Fibroblast of villous mesenchyme (primary cell): ENCODE results near the gene ABR. TPM values are rescaled to one million over a fixed set of nuclear protein-coding genes. Genes with fewer than 3 reads are reported as not detected.
"Not testable (repeated sequence)": the region's sequence is repeated elsewhere in the genome, so short reads cannot be mapped to it uniquely, and the experiment has no call there.

Experiments
- DNase-seq: peaks from one replicate; pipeline ENCODE4 v3.0.0-alpha.2; 2010; ENCODE audit warnings: low read depth
- H3K4me3 ChIP-seq: 2 replicates; pipeline ENCODE4 v1.5.1; 2011; ENCODE audit warnings: low read depth, mild to moderate bottlenecking, low read length
- total RNA-seq: library from RNA; depleted of rRNA; stranded (reverse); fragments of >200 nt; gene quantifications from 2 replicates; pipeline ENCODE4 v1.2.3, GENCODE V29; 2012
- TF ChIP-seq, protein P1 (sequence below): IDR thresholded peaks from 2 replicates; pipeline ENCODE4 v1.5.1; 2012; ENCODE audit warnings: low read depth, mild to moderate bottlenecking, low read length; ENCODE audit not compliant: insufficient read depth

Gene ABR
- total RNA-seq, 1 donor = 51.8 TPM

GRCh38 chr17:1074886-1075605, 104.7 kb downstream of the ABR start:
- no peak for DNase-seq
- TF ChIP-seq, protein P1, sequence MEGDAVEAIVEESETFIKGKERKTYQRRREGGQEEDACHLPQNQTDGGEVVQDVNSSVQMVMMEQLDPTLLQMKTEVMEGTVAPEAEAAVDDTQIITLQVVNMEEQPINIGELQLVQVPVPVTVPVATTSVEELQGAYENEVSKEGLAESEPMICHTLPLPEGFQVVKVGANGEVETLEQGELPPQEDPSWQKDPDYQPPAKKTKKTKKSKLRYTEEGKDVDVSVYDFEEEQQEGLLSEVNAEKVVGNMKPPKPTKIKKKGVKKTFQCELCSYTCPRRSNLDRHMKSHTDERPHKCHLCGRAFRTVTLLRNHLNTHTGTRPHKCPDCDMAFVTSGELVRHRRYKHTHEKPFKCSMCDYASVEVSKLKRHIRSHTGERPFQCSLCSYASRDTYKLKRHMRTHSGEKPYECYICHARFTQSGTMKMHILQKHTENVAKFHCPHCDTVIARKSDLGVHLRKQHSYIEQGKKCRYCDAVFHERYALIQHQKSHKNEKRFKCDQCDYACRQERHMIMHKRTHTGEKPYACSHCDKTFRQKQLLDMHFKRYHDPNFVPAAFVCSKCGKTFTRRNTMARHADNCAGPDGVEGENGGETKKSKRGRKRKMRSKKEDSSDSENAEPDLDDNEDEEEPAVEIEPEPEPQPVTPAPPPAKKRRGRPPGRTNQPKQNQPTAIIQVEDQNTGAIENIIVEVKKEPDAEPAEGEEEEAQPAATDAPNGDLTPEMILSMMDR = no peak

DNA sequence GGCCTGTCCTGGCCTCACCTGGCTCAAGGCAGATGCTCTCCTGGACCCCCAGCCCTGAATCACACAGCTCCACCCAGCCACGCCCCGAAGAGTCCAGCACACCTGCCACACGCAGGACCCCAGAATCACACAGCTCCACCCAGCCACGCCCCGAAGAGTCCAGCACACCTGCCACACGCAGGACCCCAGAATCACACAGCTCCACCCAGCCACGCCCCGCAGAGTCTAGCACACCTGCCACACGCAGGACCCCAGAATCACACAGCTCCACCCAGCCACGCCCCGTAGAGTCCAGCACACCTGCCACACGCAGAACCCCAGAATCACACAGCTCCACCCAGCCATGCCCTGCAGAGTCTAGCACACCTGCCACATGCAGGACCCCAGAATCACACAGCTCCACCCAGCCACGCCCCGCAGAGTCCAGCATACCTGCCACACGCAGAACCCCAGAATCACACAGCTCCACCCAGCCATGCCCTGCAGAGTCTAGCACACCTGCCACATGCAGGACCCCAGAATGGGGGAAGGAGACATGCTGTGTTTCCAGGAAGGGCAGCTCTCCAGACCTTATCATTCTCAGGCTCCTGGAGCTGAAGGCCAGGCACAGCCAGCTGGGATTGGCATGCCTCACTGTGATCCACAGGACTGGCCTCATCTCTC, 105.7 kb downstream of the ABR start:
- H3K4me3 ChIP-seq, DNase-seq: not testable (repeated sequence)

More at GRCh38 chr17:1074886-1075605, 104.7 kb downstream of the ABR start:
- no peak overlapping the region for H3K4me3 ChIP-seq

- TF ChIP-seq, protein P1 = no peak
- no peak overlapping the region for H3K4me3 ChIP-seq
Measured at GRCh38 chr17:1073241-1073962, 106.4 kb downstream of the ABR start.

GRCh38 chr17:1072551-1072961, 107.2 kb downstream of the ABR start:
- DNase-seq = no peak
- TF ChIP-seq, protein P1 = no peak

More at GRCh38 chr17:1073241-1073962, 106.4 kb downstream of the ABR start:
- no peak for DNase-seq

DNA sequence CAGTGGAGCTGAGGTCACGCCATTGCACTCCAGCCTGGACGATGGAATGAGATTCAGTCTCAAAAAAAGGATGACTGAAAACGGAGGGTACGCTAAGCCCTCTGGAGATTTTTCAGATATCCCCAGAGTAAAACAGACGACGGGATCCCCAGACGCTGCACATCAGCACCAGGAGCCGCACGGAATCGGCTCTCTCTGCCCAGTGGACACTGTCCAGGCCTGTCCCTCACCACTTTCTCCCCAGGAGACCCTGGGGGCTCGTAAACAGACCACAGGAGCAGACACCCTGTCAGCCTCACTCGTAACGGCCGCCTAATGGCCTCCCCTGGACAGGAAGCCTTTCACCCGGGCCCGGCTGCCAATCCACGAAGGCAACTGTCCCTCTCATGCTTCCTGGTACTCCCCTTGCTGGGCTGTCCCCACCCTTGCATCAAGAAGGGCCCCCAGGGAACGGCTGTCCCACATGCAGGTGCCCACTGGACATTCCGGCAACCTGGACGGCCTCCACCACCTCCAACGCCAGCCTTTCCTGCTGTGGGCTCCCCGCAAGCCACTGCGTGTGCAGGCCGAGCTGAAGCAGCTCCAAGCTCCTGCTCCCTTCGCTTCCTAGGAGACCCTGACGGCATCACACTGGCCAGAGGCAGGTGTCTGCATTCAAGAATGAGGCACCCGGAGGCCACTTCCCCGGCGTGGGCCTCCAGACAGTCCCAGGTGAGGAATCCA, 108.5 kb downstream of the ABR start:
- TF ChIP-seq, protein P1 = no peak
- DNase-seq = no peak
- no peak overlapping the region for H3K4me3 ChIP-seq

More at GRCh38 chr17:1072551-1072961, 107.2 kb downstream of the ABR start:
- H3K4me3 ChIP-seq = no peak overlapping the region

DNA sequence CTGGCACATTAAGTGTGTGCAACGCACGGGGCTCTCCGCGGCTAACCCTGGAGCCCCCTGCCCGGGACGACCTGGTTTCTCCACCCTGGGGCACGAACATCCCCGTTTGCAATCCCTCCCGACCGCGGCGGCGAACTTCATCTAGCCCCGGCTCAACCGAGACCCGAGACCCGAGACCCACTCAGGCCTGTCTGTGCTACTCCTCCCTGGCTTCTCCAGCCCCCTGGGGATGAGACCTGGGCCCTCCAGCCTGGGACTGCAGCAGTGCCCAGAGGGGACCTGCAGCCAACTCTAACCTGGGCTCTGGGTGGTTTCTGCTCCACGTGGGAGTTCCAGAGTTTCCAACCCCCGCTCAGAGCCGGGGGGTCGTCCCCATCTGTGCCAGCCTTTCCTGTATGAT, 109.4 kb downstream of the ABR start:
- no peak for DNase-seq
- TF ChIP-seq, protein P1 = no peak
- no peak overlapping the region for H3K4me3 ChIP-seq

- H3K4me3 ChIP-seq = no peak overlapping the region
- no peak for DNase-seq
- TF ChIP-seq, protein P1 = no peak
Measured at GRCh38 chr17:1069847-1070246, 109.9 kb downstream of the ABR start.
